Stimulated activated naive CD8-positive, alpha-beta T cell treated with anti-CD3 and anti-CD28 coated beads, Interleukin-15, Interleukin-2, amounts not matched to agents 100 U/mL and 50 U/mL, for 24 hours (primary cell): ENCODE measurements around the gene GKN1.

Source experiments
- ATAC-seq: fragments of 150-1000 bp; cut with Tn5 transposase; one replicate; pipeline ENCODE4 v1.10.0; 2021
- DNase-seq: peaks from one replicate; pipeline ENCODE4 v3.0.0; 2021

GKN1 gene

DNA sequence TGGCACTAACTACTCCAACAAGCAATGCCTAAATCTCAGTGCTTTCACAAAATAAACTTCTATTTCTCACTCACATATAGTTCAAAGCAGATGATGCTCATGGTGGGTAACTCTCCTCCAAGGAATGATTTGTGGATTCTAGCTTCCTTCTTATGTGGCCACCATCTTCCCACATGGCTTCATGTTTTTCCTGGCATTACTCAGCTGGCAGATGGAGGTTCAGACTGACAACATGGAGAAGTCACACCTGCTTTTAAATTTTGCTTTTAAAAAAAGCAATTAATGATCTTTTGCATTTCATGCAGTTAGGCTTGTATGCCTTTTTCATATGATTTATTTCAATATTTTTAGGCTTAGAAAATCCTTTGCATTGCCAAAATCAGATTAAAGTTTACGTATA, 15.4 kb upstream of the GKN1 start:
- no peak for ATAC-seq
- no peak for DNase-seq

DNA sequence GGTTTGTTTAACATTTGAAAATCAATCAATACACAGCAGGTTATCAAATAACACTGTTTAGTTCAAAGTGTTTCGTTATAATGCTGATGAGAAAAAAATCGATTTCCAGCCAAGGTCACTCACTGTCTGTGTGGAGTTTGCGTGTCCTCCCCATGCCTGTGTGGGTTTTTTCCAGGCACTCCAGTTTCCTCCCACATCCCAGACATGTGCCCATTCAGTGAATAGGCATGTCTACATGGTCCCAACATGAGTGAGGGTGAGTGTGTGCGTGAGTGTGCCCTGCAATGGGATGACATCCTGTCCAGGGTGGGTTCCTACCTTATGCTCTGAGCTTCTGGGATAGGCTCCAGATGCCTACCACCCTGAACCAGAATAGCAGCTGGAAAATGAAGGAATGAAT, 13.1 kb upstream of the GKN1 start:
- no peak for ATAC-seq

DNA sequence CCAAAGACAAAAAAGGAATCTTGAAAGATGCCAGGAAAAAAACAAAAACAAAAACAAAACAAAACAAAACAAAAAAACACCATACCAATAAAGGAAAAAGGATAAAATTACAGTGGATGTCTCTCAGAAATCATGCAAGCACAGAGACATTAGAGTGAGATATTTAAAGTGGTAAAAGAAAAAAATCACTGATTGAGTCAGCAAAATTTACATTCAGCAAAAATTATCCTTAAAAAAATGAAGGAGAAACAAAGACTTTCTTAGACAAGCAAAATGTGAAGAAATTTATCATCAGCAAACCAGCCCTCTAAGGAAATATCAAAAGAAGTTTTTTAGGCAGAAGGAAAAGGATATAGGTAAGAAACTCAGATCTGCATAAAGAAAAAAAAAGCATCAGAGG, 10.2 kb upstream of the GKN1 start:
- no peak for ATAC-seq

More for the DNA sequence above, 13.1 kb upstream of the GKN1 start:
- no peak for DNase-seq

DNA sequence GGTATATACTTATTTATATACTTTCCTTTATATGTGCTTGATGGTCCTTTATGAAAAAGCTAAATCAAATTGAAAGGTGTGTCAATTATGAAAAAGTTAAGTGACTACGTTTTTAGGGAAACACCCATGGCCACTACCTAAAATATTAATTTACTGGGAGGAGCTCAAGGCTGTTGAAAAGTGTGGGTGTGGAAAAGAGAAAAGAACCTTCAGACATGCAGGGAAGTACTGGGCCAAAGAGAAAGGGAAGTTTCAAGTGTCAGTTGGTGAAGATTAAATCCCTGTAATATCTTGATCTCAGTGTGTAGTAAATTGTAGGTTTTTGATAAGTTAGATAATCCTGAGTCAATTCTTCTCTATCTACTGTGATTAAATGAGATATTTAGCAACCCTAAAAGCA, 6.2 kb upstream of the GKN1 start:
- no peak for ATAC-seq
- DNase-seq = no peak

More for the DNA sequence above, 10.2 kb upstream of the GKN1 start:
- no peak for DNase-seq

DNA sequence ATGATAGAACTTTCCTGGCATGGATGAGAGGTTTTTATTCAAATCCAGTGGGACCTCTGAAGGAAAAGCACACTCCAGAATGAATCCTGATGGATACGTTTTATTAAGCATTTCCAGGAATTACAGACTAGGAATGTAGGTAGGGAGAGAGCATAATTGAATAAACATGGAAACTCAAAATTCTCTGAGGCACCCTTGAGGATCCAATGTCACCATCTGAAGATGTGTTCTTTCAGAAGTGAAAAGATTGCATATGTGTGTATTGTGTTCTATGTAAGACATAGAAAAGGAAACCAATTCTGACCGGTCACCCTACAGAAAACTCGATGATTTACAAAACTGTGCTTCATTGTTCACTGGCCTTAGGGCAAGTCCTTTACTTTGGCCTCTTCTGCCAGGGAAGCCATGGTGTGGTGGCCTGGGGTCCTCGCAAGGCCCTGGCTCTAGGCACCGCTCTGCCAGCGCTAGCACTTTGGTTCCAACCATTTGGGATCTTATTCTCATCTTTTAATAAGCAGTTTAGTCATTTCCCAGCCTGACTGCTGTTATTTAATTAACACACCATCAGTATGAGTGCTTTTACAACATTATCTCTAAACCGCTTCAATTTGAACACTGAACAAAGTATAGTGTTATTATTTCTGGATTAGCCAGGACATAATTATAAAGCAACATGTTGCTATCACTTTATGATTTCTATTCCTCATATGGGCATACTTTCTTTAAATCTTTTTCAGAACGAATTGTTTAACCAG, 4.5 kb upstream of the GKN1 start:
- no peak for ATAC-seq
- DNase-seq = no peak

DNA sequence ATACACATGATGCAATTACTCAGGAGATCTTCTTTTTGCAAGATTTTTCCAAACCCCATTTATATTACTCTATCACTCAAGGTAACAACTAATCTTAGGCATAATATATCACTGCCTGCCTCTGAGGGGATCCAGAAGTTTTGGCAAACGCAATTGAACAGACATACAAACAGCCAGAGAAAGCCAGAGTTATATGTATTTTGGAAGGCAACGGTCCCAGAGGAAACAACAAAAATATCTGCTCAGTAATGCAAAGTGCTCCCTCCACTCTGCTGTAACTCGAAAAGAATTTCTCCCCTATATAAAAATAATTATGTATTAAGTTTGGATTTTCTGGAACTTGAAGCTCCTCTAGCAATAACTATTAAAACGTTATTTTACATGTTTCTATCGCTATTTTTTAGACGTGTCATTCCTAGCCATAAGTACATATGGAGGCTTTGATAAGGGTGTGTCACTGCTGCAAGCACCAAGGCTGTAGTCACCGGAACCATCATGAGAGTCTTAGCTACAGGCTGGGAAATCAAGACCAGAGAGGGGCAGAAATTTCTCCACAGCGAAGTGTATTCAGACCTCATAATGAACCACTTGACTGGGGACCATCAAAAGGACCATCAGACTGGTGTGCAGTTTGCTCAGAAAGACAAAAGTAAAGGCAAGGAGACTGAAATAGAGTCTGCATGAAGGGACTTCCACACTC, 3.7 kb upstream of the GKN1 start:
- ATAC-seq = no peak
- no peak for DNase-seq

DNA sequence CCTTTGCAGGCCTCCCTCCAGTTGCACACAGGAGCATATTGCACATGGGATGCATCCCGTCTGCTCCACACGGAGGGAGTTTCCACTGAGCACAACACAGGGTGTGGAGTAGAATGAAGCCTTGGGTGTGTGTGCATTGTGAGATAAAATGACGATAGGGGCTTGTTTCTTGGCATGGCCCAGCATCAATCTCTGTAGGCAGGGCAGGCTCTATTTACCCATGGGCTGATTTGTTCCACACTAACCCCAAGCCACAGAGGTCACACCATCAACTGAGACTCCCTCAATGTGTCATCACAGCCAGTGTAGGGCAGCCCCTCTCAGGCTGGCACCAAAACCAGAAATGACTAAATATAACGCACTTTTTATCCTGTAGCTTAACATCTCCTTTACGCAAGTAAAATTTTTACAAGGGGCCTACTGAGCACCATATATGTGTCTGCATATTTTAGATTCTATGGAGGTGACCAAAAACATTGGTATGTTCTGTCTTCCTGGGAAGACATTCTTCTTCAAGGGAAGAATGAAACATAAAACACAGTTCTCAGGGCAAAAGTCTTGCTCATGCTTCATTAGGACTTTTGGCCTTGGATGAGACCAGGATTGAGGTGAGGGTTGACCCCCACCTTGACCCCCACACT, 2.7 kb upstream of the GKN1 start:
- peak; percentile 5 for DNase-seq
- ATAC-seq = peak; percentile 93

DNA sequence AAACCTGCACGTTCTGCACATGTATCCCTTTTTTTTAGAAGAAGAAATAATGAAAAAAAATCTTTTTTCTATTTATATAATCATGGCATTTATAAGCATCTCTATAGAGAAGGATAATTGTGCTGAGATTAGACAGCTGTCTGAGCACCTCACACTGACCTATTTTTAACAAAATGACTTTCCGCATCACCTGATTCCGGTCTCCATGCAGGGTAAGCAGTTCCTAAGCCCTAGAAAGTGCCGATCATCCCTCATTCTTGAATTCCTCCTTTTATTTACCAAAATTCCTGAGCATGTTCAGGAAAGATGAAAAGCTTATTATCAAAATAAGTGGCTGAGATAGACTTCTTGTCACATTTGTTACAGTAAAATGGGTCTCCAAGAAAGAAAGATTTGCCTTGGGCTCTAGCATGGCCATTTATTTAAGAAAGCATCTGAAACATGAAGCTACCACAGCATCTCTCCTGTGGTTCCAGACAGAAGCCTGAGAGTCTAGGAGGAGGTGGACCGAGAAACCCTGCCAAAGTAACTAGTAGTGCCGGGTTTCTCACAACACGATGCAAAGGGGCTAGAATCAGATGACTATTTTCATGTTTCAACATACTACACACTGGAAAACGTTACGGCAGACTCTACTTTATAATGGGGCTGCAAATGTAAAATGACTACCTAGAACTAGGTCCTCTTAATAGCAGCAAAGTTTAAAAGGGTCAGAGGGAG, 670 bp downstream of the GKN1 start:
- ATAC-seq (no peak), DNase-seq (no peak)

DNA sequence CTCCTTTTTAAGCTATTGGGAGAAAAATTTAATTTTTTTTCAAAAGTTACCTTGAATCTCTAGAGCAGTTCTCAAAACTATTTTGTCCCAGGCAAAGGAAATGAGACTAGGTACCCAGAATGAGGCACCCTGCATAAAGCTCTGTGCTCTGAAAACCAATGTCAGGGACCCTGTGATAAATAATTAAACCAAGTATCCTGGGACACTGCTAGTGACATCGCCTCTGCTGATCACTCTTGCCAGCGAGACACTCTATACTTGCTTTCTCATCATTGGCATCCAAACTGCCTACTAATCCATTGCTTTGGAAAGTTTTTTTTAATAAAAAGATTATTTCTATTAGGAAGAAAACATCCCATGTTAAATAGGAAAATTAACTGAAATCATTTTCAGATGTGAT, 1.4 kb downstream of the GKN1 start:
- DNase-seq (no peak), ATAC-seq (no peak)

DNA sequence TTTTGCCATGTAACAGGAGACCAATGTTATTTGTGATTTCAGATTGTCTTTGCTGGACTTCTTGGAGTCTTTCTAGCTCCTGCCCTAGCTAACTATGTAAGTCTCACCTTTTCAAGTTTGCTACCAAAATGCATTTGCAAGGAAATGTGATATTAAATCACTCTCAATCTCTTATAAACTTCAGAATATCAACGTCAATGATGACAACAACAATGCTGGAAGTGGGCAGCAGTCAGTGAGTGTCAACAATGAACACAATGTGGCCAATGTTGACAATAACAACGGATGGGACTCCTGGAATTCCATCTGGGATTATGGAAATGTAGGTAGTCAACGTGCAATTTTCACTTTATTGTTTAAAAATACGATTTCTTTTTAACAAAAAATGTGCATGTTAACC, 3.0 kb downstream of the GKN1 start:
- ATAC-seq = no peak
- DNase-seq = no peak

DNA sequence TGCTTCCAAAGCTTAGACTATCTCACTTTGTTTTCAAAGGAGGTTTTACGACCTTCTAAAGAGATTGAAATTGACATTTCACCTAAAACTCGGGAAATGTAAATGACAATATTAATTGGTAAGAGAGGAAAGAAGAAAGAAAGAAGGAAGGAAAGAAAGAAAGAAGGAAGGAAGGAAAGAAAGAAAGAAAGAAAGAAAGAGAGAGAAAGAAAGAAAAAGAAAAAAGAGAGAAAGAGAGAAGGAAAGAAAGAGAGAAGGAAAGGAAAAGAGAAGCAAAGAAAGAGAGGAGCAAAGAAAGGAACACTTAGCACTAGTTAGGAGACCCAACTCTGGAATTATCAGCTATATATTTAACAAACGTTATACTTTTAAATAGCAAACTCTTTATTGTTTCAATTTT, 3.7 kb downstream of the GKN1 start:
- ATAC-seq = no peak
- DNase-seq = no peak

DNA sequence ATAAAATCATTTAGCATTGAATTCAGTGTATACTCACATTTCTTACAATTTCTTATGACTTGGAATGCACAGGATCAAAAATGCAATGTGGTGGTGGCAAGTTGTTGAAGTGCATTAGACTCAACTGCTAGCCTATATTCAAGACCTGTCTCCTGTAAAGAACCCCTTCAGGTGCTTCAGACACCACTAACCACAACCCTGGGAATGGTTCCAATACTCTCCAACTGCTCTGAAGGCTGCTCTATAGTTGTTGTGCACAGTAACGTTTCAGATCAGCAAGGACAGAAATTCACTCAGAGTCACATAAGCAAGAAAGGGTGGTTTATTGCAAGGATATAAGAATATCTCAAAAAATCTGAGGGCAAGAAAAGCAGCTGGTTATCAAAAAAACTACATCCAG, 6.5 kb downstream of the GKN1 start:
- DNase-seq = no peak
- no peak for ATAC-seq

DNA sequence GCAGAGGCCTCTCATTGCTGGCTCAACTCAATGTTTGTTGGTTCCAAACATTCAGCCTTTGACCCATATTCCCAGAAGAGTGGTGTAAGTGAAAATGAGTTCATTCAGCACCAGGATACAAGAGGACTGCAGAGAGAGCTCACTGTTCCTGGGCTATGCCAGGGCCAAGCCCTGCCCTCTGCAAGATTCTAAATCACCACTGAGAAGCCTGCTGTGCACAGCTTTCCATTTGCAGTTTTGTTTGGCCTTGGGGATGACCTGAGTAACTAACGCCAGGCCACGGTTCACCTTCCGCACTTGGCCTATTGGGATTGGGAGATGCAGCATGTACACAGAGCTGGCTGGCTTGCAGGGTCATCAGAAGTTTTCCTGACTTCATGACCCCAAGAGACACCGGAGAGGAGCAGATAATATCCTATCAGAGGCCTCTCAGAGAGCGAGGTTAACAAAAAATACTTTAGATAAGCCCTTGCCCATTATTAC, 12.6 kb downstream of the GKN1 start:
- ATAC-seq = no peak

DNA sequence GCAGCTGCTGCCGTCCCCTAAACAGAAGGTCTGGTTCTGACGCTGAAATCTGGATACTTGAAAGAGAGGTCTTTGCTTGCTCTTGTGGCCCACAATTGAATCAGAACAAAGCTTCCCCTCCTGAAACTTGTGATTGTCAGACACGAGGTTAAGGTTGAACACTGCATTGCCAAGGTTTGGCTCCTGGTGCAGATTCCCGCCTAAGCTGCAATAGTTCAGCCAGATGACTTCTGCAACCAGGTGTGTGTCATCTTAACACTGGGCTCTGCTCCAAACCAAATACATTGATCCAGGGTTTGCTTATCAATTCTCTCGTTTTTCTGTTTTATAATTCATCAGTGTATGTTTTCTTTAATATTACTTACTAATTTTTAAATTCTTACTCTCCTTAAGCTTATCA, 14.6 kb downstream of the GKN1 start:
- DNase-seq = no peak
- no peak for ATAC-seq

More for the DNA sequence above, 12.6 kb downstream of the GKN1 start:
- DNase-seq = no peak

DNA sequence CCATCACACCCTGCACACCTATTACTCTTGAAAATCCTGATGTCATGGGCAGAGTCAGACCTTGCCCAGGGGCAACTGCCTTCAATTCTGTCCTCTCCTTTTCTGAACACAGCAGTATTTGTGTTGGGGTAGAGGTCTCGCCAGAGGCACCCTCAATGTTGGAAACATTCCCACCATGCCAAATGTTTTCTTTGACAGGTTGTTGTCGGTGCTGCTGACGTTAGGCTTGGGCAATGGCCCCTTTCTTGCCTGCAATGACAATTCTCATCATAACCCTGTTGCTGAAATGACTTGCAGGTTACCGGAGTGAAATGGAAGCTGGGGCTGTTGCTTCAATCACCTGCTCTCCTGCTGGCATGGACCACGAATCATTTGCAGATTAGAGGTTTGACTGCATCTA, 17.9 kb downstream of the GKN1 start:
- no peak for DNase-seq
- ATAC-seq = no peak

DNA sequence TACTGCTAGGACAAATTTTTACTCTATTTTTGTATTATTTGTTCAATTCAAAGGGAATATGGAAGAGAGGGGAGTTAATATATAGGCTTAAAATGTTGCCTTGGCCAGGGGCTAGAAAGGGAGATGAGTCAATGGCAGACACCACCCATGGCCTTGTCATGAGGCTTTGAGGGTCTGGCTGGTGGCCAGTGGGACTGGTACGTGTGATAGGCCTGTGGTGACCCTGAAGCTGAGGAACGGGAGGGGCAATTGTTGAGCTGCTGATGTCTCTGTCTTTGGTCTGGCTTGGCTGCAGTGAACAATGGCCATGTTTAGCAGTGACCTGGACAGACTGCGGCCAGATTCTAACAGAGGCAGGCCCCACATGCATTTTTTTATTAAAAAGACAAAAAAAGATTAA, 18.5 kb downstream of the GKN1 start:
- ATAC-seq = no peak
- no peak for DNase-seq

DNA sequence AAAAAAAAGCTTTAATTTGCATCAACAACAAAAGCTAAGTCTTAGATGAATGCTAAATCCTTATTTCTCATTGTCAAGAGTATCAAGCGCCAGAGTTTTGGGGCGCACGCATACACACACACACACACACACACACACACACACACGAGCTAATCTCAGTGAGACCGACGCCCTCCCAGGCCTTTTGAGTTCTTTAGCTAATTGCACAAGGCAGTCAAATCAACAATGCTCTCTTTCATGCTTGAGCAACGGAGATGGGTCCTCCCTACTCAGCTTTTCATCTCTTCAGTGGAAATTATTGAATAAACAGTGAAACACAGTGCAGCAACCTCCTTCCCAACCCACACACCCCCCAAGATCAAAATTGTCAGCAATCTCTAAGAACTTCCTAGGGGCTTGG, 19.2 kb downstream of the GKN1 start:
- no peak for DNase-seq
- no peak for ATAC-seq

DNA sequence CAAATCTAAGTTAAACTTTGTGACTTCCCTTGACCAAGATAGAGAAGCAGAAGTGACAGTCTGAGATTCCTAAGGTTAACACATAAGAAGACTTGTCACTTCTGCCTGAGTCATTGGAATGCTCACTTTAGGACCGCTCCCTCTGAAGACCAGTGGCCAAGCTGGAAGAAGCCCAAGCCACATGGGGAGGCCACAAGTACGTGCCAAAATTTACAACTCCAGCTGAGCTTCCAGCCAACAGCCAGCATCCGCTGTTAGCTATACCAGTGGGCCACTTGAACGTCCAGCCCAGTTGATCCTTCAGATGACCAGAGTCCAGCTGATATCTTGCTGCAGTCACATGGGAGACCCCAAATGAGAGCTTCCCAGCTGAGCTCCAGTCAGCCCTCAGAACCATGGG, 20.4 kb downstream of the GKN1 start:
- ATAC-seq (no peak), DNase-seq (no peak)

DNA sequence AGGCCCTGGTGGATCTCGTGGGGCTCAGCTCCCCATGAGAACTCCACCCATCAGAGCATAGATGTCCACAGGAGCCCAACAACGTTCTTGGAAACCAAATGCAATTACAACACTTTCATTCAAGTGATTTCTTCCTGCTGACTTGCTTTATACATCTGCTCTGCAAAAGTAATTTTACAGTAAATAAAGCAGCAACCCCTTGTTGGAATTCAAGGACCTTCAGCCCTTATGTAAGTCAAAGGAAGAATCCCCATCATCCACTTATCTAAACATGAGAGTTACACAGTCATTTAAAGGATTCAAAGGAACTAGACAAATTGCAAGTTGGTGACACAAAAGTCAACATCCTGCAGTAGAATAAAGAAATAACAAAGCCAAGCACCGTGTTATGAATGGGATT, 21.5 kb downstream of the GKN1 start:
- no peak for DNase-seq
- no peak for ATAC-seq

DNA sequence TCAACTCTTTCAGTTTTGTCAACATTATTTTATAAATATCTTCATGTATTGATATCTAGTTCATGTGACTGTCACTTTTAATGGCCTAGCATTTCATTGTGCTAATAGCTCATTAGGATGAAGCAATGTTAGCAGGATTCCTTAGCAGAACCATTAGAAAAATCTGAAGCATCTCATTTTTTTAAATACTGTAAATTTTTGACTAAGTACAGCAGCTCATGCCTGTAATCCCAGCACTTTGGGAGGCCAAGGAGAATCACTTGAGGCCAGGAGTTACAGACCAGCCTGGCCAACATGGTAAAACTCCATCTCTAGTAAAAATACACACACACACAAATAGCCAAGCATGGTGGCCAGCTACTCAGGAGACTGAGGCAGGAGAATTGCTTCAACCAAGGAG, 23.0 kb downstream of the GKN1 start:
- no peak for ATAC-seq

DNA sequence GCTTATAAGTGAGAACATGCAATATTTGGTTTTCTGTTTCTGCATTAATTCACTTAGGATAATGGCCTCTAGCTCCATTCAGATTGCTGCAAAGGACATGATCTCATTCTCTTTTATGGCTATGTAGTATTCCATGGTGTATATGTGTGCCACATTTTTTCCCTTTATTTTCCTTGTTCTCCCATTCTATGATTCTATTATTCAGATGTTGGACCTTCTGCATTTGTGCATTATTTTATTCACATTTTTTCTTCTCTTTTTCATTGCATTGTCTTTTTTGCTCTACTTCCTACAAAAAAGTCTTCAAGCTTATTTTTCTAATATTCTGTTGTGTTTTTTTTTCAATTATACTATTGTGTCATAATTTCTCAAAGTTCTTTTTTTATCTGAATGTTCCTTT, 27.4 kb downstream of the GKN1 start:
- DNase-seq (no peak), ATAC-seq (no peak)

More for the DNA sequence above, 23.0 kb downstream of the GKN1 start:
- DNase-seq = no peak

DNA sequence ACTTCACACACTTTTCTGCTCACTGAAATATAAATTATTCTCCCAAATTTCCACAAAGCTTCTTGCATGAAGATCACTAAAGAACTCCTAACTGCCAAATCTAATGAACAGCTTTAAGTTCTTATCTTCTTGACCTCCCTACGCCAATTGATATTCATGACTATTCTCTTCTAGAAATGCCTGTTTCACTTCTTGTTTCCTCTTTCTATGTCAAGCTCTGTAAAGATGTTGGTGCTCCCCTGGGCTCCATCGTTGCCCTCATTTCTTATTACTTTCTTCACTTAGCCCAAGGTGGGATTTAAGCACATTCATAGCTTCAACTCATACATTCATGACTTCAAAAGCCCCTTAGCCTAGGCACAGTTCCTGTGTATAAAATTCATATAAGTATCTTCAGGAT, 29.3 kb downstream of the GKN1 start:
- DNase-seq (no peak), ATAC-seq (no peak)

DNA sequence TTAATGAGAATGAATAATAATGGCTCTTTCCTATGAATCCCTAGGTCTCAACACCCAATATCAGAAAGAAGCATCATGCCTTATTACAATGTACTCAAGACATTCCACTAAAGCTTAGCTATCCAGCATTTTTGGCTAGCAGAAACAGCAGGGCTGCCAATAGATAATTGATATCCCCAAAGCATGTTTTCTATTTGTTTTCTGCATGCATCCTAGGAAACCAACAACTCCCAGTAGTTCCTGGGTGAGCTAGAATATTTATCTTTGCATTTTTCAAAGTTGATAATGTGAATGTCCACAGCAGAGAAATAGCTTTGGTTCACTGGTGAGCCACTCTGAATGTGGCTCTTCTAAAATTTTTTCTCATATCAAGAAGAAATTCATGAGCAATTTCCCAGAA, 32.7 kb downstream of the GKN1 start:
- no peak for DNase-seq
- no peak for ATAC-seq
